CD4-positive, alpha-beta T cell (primary cell): Measurements from ENCODE around the gene ZSCAN5A. TPM values are rescaled to one million over a fixed set of nuclear protein-coding genes. Genes with fewer than 3 reads are reported as not detected.
A peak's percentile ranks its signal among the peaks of the same experiment; 100 is the strongest.

Experiments
- ATAC-seq: fragments of 200-7000 bp; cut with Tn5 transposase; one replicate; pipeline ENCODE4 v1.10.0; 2022; ENCODE audit warnings: mild to moderate bottlenecking; ENCODE audit not compliant: poor library complexity
- CTCF ChIA-PET: fragments of 350-600 bp; sonication (Branson Sonifier 250); formaldehyde crosslinking; loops from one replicate; lab custom pipeline; 2021; ENCODE audit warnings: antibody characterized with exemption, inconsistent platforms; lab: Charles Lee
- POLR2A ChIA-PET: fragments of 350-600 bp; sonication (Branson Sonifier 250); formaldehyde crosslinking; loops from one replicate; lab custom pipeline; 2021; ENCODE audit warnings: antibody characterized with exemption, inconsistent platforms; lab: Charles Lee
- DNase-seq, 14 experiments: peaks; one replicate each; pipeline ENCODE4 v3.0.0-alpha.2; 2013 to 2020; ENCODE audit warnings: mixed read lengths in 2 of 14
- H3K27ac ChIP-seq, 2 donors: one replicate each; pipeline versions ENCODE4 v1.5.1 to v1.7.0; 2013; ENCODE audit warnings: low read length in 2 of 2, low read depth in 1 of 2, mild to moderate bottlenecking in 1 of 2
- H3K27me3 ChIP-seq, 2 experiments: 1 replicate in 1 of 2; 2 replicates in 1 of 2; pipeline versions ENCODE4 v1.6.1 to v1.7.0; 2013; ENCODE audit warnings: low read length in 2 of 2, control low read depth in 1 of 2, mild to moderate bottlenecking in 1 of 2, moderate library complexity in 1 of 2; ENCODE audit not compliant: insufficient read depth in 2 of 2, control insufficient read depth in 1 of 2
- H3K36me3 ChIP-seq: one replicate; pipeline ENCODE4 v1.6.1; 2013; ENCODE audit warnings: low read length, control low read depth; ENCODE audit not compliant: insufficient read depth
- H3K4me1 ChIP-seq: one replicate; pipeline ENCODE4 v1.6.1; 2013; ENCODE audit warnings: low read length, control low read depth; ENCODE audit not compliant: insufficient read depth
- H3K4me3 ChIP-seq: one replicate; pipeline ENCODE4 v1.5.1; 2013; ENCODE audit warnings: mild to moderate bottlenecking, low read length, moderate library complexity
- H3K9me3 ChIP-seq, 2 experiments: 1 replicate in 1 of 2; 2 replicates in 1 of 2; pipeline versions ENCODE4 v1.6.1 to v1.7.0; 2013; ENCODE audit warnings: low read length in 2 of 2, mild to moderate bottlenecking in 2 of 2, control low read depth in 1 of 2, moderate library complexity in 1 of 2; ENCODE audit not compliant: control insufficient read depth in 1 of 2, insufficient read depth in 1 of 2
- H3K27ac Mint-ChIP-seq: one replicate; pipeline ENCODE4 v1.8.0; 2020; ENCODE audit warnings: mixed read lengths
- H3K27me3 Mint-ChIP-seq: one replicate; pipeline ENCODE4 v1.8.0; 2021; ENCODE audit warnings: mixed read lengths
- H3K36me3 Mint-ChIP-seq: one replicate; pipeline ENCODE4 v1.8.0; 2021; ENCODE audit warnings: low read depth, mixed read lengths
- H3K4me1 Mint-ChIP-seq: one replicate; pipeline ENCODE4 v1.8.0; 2021; ENCODE audit warnings: low read depth, mixed read lengths
- H3K4me3 Mint-ChIP-seq: one replicate; pipeline ENCODE4 v1.8.0; 2020; ENCODE audit warnings: mild to moderate bottlenecking, mixed read lengths
- H3K9me3 Mint-ChIP-seq: one replicate; pipeline ENCODE4 v1.8.0; 2020; ENCODE audit warnings: mixed read lengths
- intact Hi-C, 2 experiments: fragments of 100-400 bp; cut with DNase I in 1 of 2; cut with micrococcal nuclease in 1 of 2; formaldehyde crosslinking; loops; one replicate each; pipeline versions ENCODE4 v1.15.1 to v1.9.0; 2023 to 2025; cut with DNase I, micrococcal nuclease
- total RNA-seq, 174 experiments: library from RNA in 2 of 174; stranded (reverse) in 2 of 174; gene quantifications; one replicate each; pipeline ENCODE4 v1.2.3 and lab custom pipeline; 2021 to 2026
- TF ChIP-seq, protein P1 (sequence below): fragments of 200-600 bp; IDR thresholded peaks from one replicate; pipeline ENCODE4 v1.8.0; 2022; ENCODE audit warnings: antibody characterized with exemption, mild to moderate bottlenecking

ZSCAN5A gene
- total RNA-seq, 2 experiments from 2014 or later: 3.3 to 4.4 TPM

DNA sequence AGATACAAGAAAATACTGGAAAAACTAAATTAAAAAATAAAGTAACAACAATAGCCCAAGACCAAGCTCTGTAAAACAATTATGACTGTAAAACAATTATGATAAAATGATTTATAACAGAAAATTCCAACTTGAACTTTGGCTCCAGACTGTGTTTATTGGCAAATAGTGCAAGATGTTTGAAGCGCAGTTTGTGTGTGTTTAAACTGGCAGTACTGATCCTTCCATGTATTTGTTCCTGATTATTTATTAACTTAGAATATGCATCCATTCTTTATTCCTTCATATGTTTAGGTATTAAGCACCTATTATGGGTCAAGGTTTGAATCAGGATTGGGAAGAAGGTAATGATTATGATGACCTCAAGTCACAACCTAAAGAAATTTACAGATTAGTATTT is 40.9 kb upstream of the ZSCAN5A start:
- ATAC-seq (no peak), DNase-seq (no peak)
- H3K9me3 ChIP-seq: peaks cover 5 to 15% of the 10 kb centered on the region in 2 experiments
- Mint-ChIP-seq H3K27me3 (no peaks in the 10 kb centered on the region), H3K27ac (no peak overlapping the region), H3K36me3 (peaks cover 33% of the 10 kb centered on the region), H3K9me3 (peaks cover 14% of the 10 kb centered on the region), H3K4me3 (no peak overlapping the region), H3K4me1 (peaks cover under 1% of the 10 kb centered on the region)
- no peak overlapping the region for H3K27ac ChIP-seq
- intact Hi-C loops: no loop called here
- H3K36me3 ChIP-seq: no peaks in the 10 kb centered on the region
- no peak overlapping the region for H3K4me3 ChIP-seq
- H3K27me3 ChIP-seq: no peaks in the 10 kb centered on the region
- TF ChIP-seq, protein P1, sequence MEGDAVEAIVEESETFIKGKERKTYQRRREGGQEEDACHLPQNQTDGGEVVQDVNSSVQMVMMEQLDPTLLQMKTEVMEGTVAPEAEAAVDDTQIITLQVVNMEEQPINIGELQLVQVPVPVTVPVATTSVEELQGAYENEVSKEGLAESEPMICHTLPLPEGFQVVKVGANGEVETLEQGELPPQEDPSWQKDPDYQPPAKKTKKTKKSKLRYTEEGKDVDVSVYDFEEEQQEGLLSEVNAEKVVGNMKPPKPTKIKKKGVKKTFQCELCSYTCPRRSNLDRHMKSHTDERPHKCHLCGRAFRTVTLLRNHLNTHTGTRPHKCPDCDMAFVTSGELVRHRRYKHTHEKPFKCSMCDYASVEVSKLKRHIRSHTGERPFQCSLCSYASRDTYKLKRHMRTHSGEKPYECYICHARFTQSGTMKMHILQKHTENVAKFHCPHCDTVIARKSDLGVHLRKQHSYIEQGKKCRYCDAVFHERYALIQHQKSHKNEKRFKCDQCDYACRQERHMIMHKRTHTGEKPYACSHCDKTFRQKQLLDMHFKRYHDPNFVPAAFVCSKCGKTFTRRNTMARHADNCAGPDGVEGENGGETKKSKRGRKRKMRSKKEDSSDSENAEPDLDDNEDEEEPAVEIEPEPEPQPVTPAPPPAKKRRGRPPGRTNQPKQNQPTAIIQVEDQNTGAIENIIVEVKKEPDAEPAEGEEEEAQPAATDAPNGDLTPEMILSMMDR: no peak
- H3K4me1 ChIP-seq: no peaks in the 10 kb centered on the region
- CTCF ChIA-PET: no interaction called here
- POLR2A ChIA-PET: no interaction called here

DNA sequence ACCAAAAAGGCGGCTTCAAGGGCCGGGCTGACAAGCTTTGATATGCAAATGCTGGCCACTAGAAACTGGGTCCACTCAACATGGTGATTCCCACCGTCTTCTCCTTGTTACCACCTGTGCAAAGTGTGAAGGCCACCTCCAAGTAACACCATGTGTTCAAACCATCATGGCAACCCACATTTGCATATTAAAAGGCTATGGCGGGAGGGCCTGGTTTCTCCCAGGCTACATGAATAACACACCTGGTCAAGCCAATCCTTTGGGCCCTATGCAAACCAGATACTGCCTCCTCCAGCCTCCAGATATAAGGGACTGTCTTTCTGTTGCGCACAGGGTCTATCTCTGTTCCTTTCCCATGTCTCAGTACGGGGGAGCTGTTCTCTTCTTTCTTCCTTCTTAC is 36.6 kb upstream of the ZSCAN5A start:
- no peak overlapping the region for H3K27ac Mint-ChIP-seq
- no peak overlapping the region for H3K27ac ChIP-seq
- peaks cover 7% of the 10 kb centered on the region for H3K4me1 Mint-ChIP-seq
- intact Hi-C loops: loop anchor here (2.0 to 5.0 kb wide), 2 partner anchors 269 to 284 kb away; no protein-coding TSS in a partner anchor
- no peak overlapping the region for H3K4me3 Mint-ChIP-seq
- no peaks in the 10 kb centered on the region for H3K27me3 ChIP-seq
- ATAC-seq (no peak), DNase-seq (no peak)
- ChIA-PET POLR2A (interaction anchor here (0.6 kb wide), 1 partner anchor 98 kb away, joined by 4 read pairs; no protein-coding TSS in a partner anchor), CTCF (no interaction called here)
- H3K4me3 ChIP-seq: no peak overlapping the region
- H3K9me3 Mint-ChIP-seq: no peaks in the 10 kb centered on the region
- no peaks in the 10 kb centered on the region for H3K9me3 ChIP-seq
- no peaks in the 10 kb centered on the region for H3K36me3 Mint-ChIP-seq
- H3K4me1 ChIP-seq: no peaks in the 10 kb centered on the region
- TF ChIP-seq, protein P1: no peak
- no peaks in the 10 kb centered on the region for H3K27me3 Mint-ChIP-seq
- H3K36me3 ChIP-seq: no peaks in the 10 kb centered on the region

DNA sequence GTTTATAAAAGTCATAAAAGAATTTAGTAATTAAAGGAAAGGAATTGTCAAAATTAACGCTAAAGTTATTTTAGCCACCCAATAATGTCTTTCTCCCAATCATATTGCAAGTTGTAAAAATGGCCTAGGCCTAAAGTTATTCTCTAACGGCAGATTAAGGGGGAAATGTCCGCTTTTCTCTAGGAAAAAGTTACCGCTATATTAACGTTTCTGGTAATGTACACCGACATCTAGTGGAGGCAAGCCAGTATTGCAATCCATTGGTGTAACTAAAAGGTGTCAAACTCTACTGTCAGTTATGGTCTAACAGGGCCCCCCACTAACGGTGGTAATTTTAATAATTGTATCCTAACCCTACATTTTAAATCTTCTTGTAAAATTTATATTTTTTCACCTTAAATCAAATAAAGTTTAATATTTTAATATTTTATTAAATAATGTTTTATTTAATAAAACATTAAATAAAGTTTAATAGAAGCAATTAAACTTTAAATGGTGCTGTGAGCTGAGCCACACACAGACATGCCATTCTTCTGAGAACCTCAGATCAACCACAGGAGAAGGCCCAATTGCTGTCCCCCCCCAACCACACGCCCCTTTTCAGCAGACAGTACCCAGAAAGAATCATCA is 35.9 kb upstream of the ZSCAN5A start:
- H3K27me3 Mint-ChIP-seq: no peaks in the 10 kb centered on the region
- no peak overlapping the region for H3K27ac Mint-ChIP-seq
- Histone ChIP-seq H3K4me3 (no peak overlapping the region), H3K4me1 (no peaks in the 10 kb centered on the region), H3K36me3 (no peaks in the 10 kb centered on the region), H3K27ac (no peak overlapping the region), H3K9me3 (no peaks in the 10 kb centered on the region), H3K27me3 (no peaks in the 10 kb centered on the region)
- ChIA-PET POLR2A (no interaction called here), CTCF (no interaction called here)
- no peak overlapping the region for H3K4me3 Mint-ChIP-seq
- ATAC-seq (no peak), DNase-seq (peak in 12 of 14 experiments; percentile 13 to 71 (median 39))
- TF ChIP-seq, protein P1: peak; percentile 99
- intact Hi-C loops: loop anchor here (1.0 to 5.0 kb wide), 5 partner anchors 97 to 284 kb away; no protein-coding TSS in a partner anchor
- no peaks in the 10 kb centered on the region for H3K36me3 Mint-ChIP-seq
- H3K9me3 Mint-ChIP-seq: no peaks in the 10 kb centered on the region
- H3K4me1 Mint-ChIP-seq: peaks cover 7% of the 10 kb centered on the region
